Measurements from ENCODE around the gene LITAF.

LITAF gene

GRCh38 chr16:11547118-11547916, 39.4 kb downstream of the LITAF start:
- DNase-seq: no peak

- DNase-seq: no peak
Measured at GRCh38 chr16:11546608-11547061, 40.1 kb downstream of the LITAF start.

- no peak for DNase-seq
Measured at GRCh38 chr16:11543661-11544393, 42.9 kb downstream of the LITAF start.

- DNase-seq: no peak
Measured at GRCh38 chr16:11542069-11542744, 44.5 kb downstream of the LITAF start.

GRCh38 chr16:11539641-11540050, 47.1 kb downstream of the LITAF start:
- peak; percentile 94 for DNase-seq

GRCh38 chr16:11538880-11539279, 47.8 kb downstream of the LITAF start:
- DNase-seq: no peak

- no peak for DNase-seq
Measured at GRCh38 chr16:11536104-11536866, 50.4 kb downstream of the LITAF start.

- DNase-seq: no peak
Measured at GRCh38 chr16:11535494-11535893, 51.2 kb downstream of the LITAF start.

- peak; percentile 22 for DNase-seq
Measured at GRCh38 chr16:11534262-11534661, 52.5 kb downstream of the LITAF start.

- DNase-seq: no peak
Measured at GRCh38 chr16:11533588-11533987, 53.1 kb downstream of the LITAF start.

- DNase-seq: no peak
Measured at GRCh38 chr16:11530171-11530940, 56.4 kb downstream of the LITAF start.

GRCh38 chr16:11529285-11529684, 57.4 kb downstream of the LITAF start:
- DNase-seq: no peak

GRCh38 chr16:11528053-11528452, 58.7 kb downstream of the LITAF start:
- no peak for DNase-seq

- no peak for DNase-seq
Measured at GRCh38 chr16:11526655-11527350, 59.9 kb downstream of the LITAF start.

- no peak for DNase-seq
Measured at GRCh38 chr16:11524098-11524760, 62.5 kb downstream of the LITAF start.

- DNase-seq: no peak
Measured at GRCh38 chr16:11521055-11521454, 65.7 kb downstream of the LITAF start.

GRCh38 chr16:11520442-11520841, 66.3 kb downstream of the LITAF start:
- no peak for DNase-seq

GRCh38 chr16:11517961-11518360, 68.8 kb downstream of the LITAF start:
- no peak for DNase-seq

- DNase-seq: no peak
Measured at GRCh38 chr16:11515540-11516430, 70.9 kb downstream of the LITAF start.

- DNase-seq: no peak
Measured at GRCh38 chr16:11514283-11514682, 72.4 kb downstream of the LITAF start.

Measured in RPMI8226 (cell line).